SK-N-SH (cell line): ENCODE data around the gene CSH2. TPM values are rescaled to one million over a fixed set of nuclear protein-coding genes. Genes with fewer than 3 reads are reported as not detected.

Experiments
- CTCF ChIA-PET: fragments of 300-600, 350-600 bp; formaldehyde crosslinking; extraction: SDS; loops from one replicate; lab custom pipeline; 2021; lab: Yijun Ruan, JAX
- POLR2A ChIA-PET: fragments of 350-600 bp; sonication (Branson Sonifier 250); formaldehyde crosslinking; extraction: SDS; loops from one replicate; lab custom pipeline; 2020; ENCODE audit warnings: antibody characterized with exemption, inconsistent platforms; lab: Yijun Ruan, JAX
- DNase-seq: peaks from one replicate; pipeline ENCODE4 v3.0.0; 2012
- H2AFZ ChIP-seq: fragments of 200-600 bp; sonication (generic); 2 replicates; pipeline ENCODE4 v1.8.1; 2016; ENCODE audit warnings: antibody characterized with exemption, mild to moderate bottlenecking, low read depth
- H3F3A ChIP-seq: fragments of 200-600 bp; sonication (generic); replicated peaks from 2 replicates; pipeline ENCODE3; 2016; ENCODE audit warnings: antibody characterized with exemption, mild to moderate bottlenecking; ENCODE audit not compliant: insufficient read depth
- H3K27ac ChIP-seq, 2 experiments: fragments of 200-500 bp in 1 of 2; fragments of 200-600 bp in 1 of 2; sonication (Bioruptor generic) in 1 of 2; sonication (generic), shearing (Covaris generic) in 1 of 2; 2 replicates each; pipeline versions ENCODE4 v1.5.1 to v1.6.1; 2014 to 2016; ENCODE audit warnings: low read depth in 2 of 2, inconsistent platforms in 1 of 2, low read length in 1 of 2, mild to moderate bottlenecking in 1 of 2, mixed read lengths in 1 of 2
- H3K27me3 ChIP-seq: fragments of 200-600 bp; sonication (generic), shearing (Covaris generic); 2 replicates; pipeline ENCODE4 v1.6.1; 2016; ENCODE audit warnings: mixed run types; ENCODE audit not compliant: insufficient read depth
- H3K36me3 ChIP-seq, 2 experiments: fragments of 200-500 bp in 1 of 2; fragments of 200-600 bp in 1 of 2; sonication (Bioruptor generic) in 1 of 2; sonication (generic) in 1 of 2; replicated peaks in 1 of 2; 2 replicates each; pipeline versions ENCODE3 to v1.5.1; 2014 to 2016; ENCODE audit warnings: low read length in 1 of 2, mild to moderate bottlenecking in 1 of 2; ENCODE audit not compliant: insufficient read depth in 2 of 2, control insufficient read depth in 1 of 2
- H3K4me1 ChIP-seq, 2 experiments: fragments of 200-500 bp in 1 of 2; fragments of 200-600 bp in 1 of 2; sonication (Bioruptor generic) in 1 of 2; sonication (generic), shearing (Covaris generic) in 1 of 2; 2 replicates each; pipeline versions ENCODE4 v1.5.1 to v1.6.1; 2014 to 2016; ENCODE audit warnings: low read depth in 1 of 2, low read length in 1 of 2, mixed run types in 1 of 2; ENCODE audit not compliant: insufficient read depth in 2 of 2, control insufficient read depth in 1 of 2
- H3K4me2 ChIP-seq: fragments of 200-600 bp; sonication (generic), shearing (Covaris generic); 2 replicates; pipeline ENCODE4 v1.6.1; 2017; ENCODE audit warnings: mixed run types
- H3K4me3 ChIP-seq, 2 experiments: fragments of 200-500 bp in 1 of 2; fragments of 200-600 bp in 1 of 2; sonication (Bioruptor generic) in 1 of 2; sonication (generic), shearing (Covaris generic) in 1 of 2; 2 replicates each; pipeline versions ENCODE4 v1.5.1 to v1.8.1; 2014 to 2016; ENCODE audit warnings: low read depth in 2 of 2, inconsistent platforms in 1 of 2, low read length in 1 of 2, mild to moderate bottlenecking in 1 of 2, mixed read lengths in 1 of 2, moderate library complexity in 1 of 2
- H3K79me2 ChIP-seq: fragments of 200-600 bp; sonication (generic); 2 replicates; pipeline ENCODE4 v1.8.1; 2017; ENCODE audit warnings: mild to moderate bottlenecking; ENCODE audit not compliant: insufficient read depth
- H3K9ac ChIP-seq: fragments of 200-600 bp; sonication (generic); 2 replicates; pipeline ENCODE4 v1.6.1; 2017; ENCODE audit warnings: mixed run types
- H3K9me2 ChIP-seq: fragments of 200-600 bp; sonication (generic); 2 replicates; pipeline ENCODE4 v1.6.1; 2017; ENCODE audit warnings: mixed run types
- H3K9me3 ChIP-seq: fragments of 200-600 bp; sonication (generic); 2 replicates; pipeline ENCODE4 v1.6.1; 2017; ENCODE audit warnings: mixed run types, mild to moderate bottlenecking, moderate library complexity
- H4K20me1 ChIP-seq: fragments of 200-600 bp; sonication (generic); 2 replicates; pipeline ENCODE4 v1.6.1; 2017; ENCODE audit warnings: mild to moderate bottlenecking, mixed run types; ENCODE audit not compliant: insufficient read depth
- CHD2 ChIP-seq: fragments of 150-350 bp; IDR thresholded peaks from 2 replicates; pipeline ENCODE4 v1.6.1; 2018; ENCODE audit warnings: low read length; ENCODE audit not compliant: partially characterized antibody
- ELF1 ChIP-seq: IDR thresholded peaks from 2 replicates; pipeline ENCODE4 v1.4.0; 2012
- EP300 ChIP-seq, 2 experiments: IDR thresholded peaks; 2 replicates each; pipeline versions ENCODE4 v1.4.0 to v1.6.1; 2012; ENCODE audit warnings: borderline replicate concordance in 1 of 2, low read depth in 1 of 2, low read length in 1 of 2
- EZH2phosphoT487 ChIP-seq: fragments of 200-600 bp; sonication (generic); IDR thresholded peaks from 2 replicates; pipeline ENCODE4 v1.6.1; 2017; ENCODE audit warnings: low read depth, mixed run types, mild to moderate bottlenecking, antibody characterized with exemption, moderate library complexity, borderline replicate concordance
- FOXM1 ChIP-seq: IDR thresholded peaks from 2 replicates; pipeline ENCODE4 v1.4.0; 2012; ENCODE audit warnings: low read depth, mild to moderate bottlenecking
- GABPA ChIP-seq: IDR thresholded peaks from 2 replicates; pipeline ENCODE4 v1.4.0; 2012; ENCODE audit warnings: low read depth, mild to moderate bottlenecking
- GATA2 ChIP-seq: sonication (generic); formaldehyde crosslinking; IDR thresholded peaks from 2 replicates; pipeline ENCODE4 v1.5.0; 2020; ENCODE audit warnings: mild to moderate bottlenecking, missing genetic modification reagents
- IRF3 ChIP-seq: fragments of 150-350 bp; IDR thresholded peaks from 2 replicates; pipeline ENCODE4 v1.6.1; 2016; ENCODE audit warnings: mild to moderate bottlenecking, low read depth, low read length
- JUND ChIP-seq: IDR thresholded peaks from 2 replicates; pipeline ENCODE4 v1.4.0; 2012
- MAX ChIP-seq: IDR thresholded peaks from 2 replicates; pipeline ENCODE4 v1.4.0; 2012; ENCODE audit warnings: low read depth
- MXI1 ChIP-seq: IDR thresholded peaks from 2 replicates; pipeline ENCODE4 v1.6.1; 2012; ENCODE audit warnings: mild to moderate bottlenecking, low read depth, low read length, improper control_type of control experiment
- NFIC ChIP-seq: IDR thresholded peaks from 2 replicates; pipeline ENCODE4 v1.4.0; 2012; ENCODE audit warnings: borderline replicate concordance
- RCOR1 ChIP-seq: fragments of 150-350 bp; IDR thresholded peaks from 2 replicates; pipeline ENCODE4 v1.6.1; 2017; ENCODE audit warnings: antibody characterized with exemption, low read length
- REST ChIP-seq: IDR thresholded peaks from 2 replicates; pipeline ENCODE4 v1.6.1; 2012; ENCODE audit warnings: mild to moderate bottlenecking, low read depth, low read length, moderate library complexity
- RFX5 ChIP-seq: IDR thresholded peaks from 2 replicates; pipeline ENCODE4 v1.6.1; 2012; ENCODE audit warnings: mild to moderate bottlenecking, improper control_type of control experiment, low read length
- SIN3A ChIP-seq: IDR thresholded peaks from 2 replicates; pipeline ENCODE4 v1.6.1; 2012; ENCODE audit warnings: low read depth, mild to moderate bottlenecking, low read length, moderate library complexity, borderline replicate concordance
- TCF12 ChIP-seq: IDR thresholded peaks from 2 replicates; pipeline ENCODE4 v1.4.0; 2012
- ZBTB33 ChIP-seq: IDR thresholded peaks from 2 replicates; pipeline ENCODE4 v1.4.0; 2012; ENCODE audit warnings: low read depth, borderline replicate concordance
- WGBS: methylation state at CpG from one replicate; pipeline ENCODE4 v1.1.6; 2017; ENCODE audit warnings: low lambda C conversion rate; 5-methylcytosine and 5-hydroxymethylcytosine counted together
- polyA plus RNA-seq, 3 experiments: library from polyadenylated mRNA; depleted of rRNA; stranded (reverse); fragments of >200 nt; gene quantifications; 2 replicates each; pipeline ENCODE4 v1.2.3, GENCODE V29; 2012

Gene CSH2
- polyA plus RNA-seq, 1 of the 3 experiments (the other 2 are of a cell fraction), result not detected

GRCh38 chr17:63841350-63842172, 31.9 kb downstream of the CSH2 start (continued):
- TF ChIP-seq TCF12, result peak; percentile 96
- TF ChIP-seq REST, result 0 out of 2 replicates have a peak, but pooled peaks have one; percentile 28
- TF ChIP-seq CHD2, result peak; percentile 81
- TF ChIP-seq MAX, result peak; percentile 31; the same call in 1 of the 2 replicates
- TF ChIP-seq RFX5, result no peak; the same call in 1 of the 2 replicates
- TF ChIP-seq, all 33 proteins: peak for 16

- no peak overlapping the region for H2AFZ ChIP-seq
- 43% methylated on average over 3 of the region's 4 CpGs for WGBS
- peak overlapping the region; percentile 67 to 97; a peak in 3 of 4 replicates for H3K27ac ChIP-seq
- H3K4me2 ChIP-seq, result peak overlapping the region; percentile 93
- peaks cover 27 to 41% of the 10 kb centered on the region in 2 experiments for H3K4me1 ChIP-seq
- no peaks in the 10 kb centered on the region for H3K9me2 ChIP-seq
- H4K20me1 ChIP-seq, result peaks cover 23% of the 10 kb centered on the region; the same call in 1 of the 2 replicates
- H3F3A ChIP-seq, result peaks cover 9% of the 10 kb centered on the region
- H3K79me2 ChIP-seq, result peaks cover 65% of the 10 kb centered on the region
- no peaks in the 10 kb centered on the region for H3K27me3 ChIP-seq
- CTCF ChIA-PET, result interaction anchor here (0.7 to 9.1 kb wide), 8 partner anchors 7 to 664 kb away, joined by 3 to 96 read pairs (median 3); partner anchors contain the start of genes FTSJ3, MAP3K3 and PSMC5
- peak overlapping the region; percentile 59 to 76 for H3K4me3 ChIP-seq
- H3K9me3 ChIP-seq, result no peaks in the 10 kb centered on the region
- H3K36me3 ChIP-seq, result peaks cover 13 to 15% of the 10 kb centered on the region in 2 experiments
- peak overlapping the region; percentile 89; the same call in 1 of the 2 replicates for H3K9ac ChIP-seq
- no peak for TF ChIP-seq FOXM1
- TF ChIP-seq ZBTB33, result no peak
- no peak for TF ChIP-seq ELF1
- no peak for TF ChIP-seq EP300 (IDR thresholded peaks at IDR 0.05; ENCODE audit: borderline replicate concordance in 1 of 2, low read depth in 1 of 2, low read length in 1 of 2)
- no peak for TF ChIP-seq MXI1
- TF ChIP-seq JUND, result no peak
- TF ChIP-seq SIN3A, result no peak
- no peak for TF ChIP-seq GATA2 (CRISPR knock-in tag)
- no peak for TF ChIP-seq GABPA
- TF ChIP-seq NFIC, result no peak
- TF ChIP-seq EZH2phosphoT487, result no peak
- no peak for TF ChIP-seq IRF3
- no peak for TF ChIP-seq RCOR1
- DNase-seq, result no peak
- POLR2A ChIA-PET, result interaction anchor here (0.6 to 9.2 kb wide), 6 partner anchors 11 to 401 kb away, joined by 3 to 108 read pairs (median 3); partner anchors contain the start of genes CCDC47, DDX42, FTSJ3 and PSMC5
These were observed 32.7 kb downstream of the CSH2 start for GRCh38 chr17:63840591-63841349.
